Breast epithelium (tissue), 4 donors: ENCODE data around the gene URI1. TPM values are rescaled to one million over a fixed set of nuclear protein-coding genes. Genes with fewer than 3 reads are reported as not detected.
"Not testable (repeated sequence)": the region's sequence is repeated elsewhere in the genome, so short reads cannot be mapped to it uniquely, and the experiment has no call there.

Experiments
- DNase-seq, 2 donors: peaks; one replicate each; pipeline ENCODE4 v3.0.0-alpha.2; 2019; ENCODE audit warnings: low spot score in 2 of 2
- H3K27ac ChIP-seq, 2 donors: fragments of 200-600 bp; sonication (generic) in 1 of 2; one replicate each; pipeline ENCODE4 v1.5.1; 2016 to 2019; ENCODE audit warnings: mild to moderate bottlenecking in 1 of 2
- H3K27me3 ChIP-seq, 2 donors: fragments of 200-600 bp; sonication (generic) in 1 of 2; one replicate each; pipeline versions ENCODE4 v1.5.1 to v1.6.0; 2017 to 2019; ENCODE audit warnings: control low read depth in 1 of 2, mild to moderate bottlenecking in 1 of 2
- H3K36me3 ChIP-seq: fragments of 200-600 bp; one replicate; pipeline ENCODE4 v1.5.1; 2019
- H3K4me1 ChIP-seq, 2 donors: fragments of 200-600 bp; sonication (generic); one replicate each; pipeline ENCODE4 v1.5.1; 2016 to 2019; ENCODE audit warnings: control low read depth in 1 of 2
- H3K4me3 ChIP-seq, 3 donors: fragments of 200-600 bp; sonication (generic); 1 replicate in 2 of 3; 2 replicates in 1 of 3; pipeline ENCODE4 v1.5.1; 2016 to 2019; ENCODE audit warnings: mild to moderate bottlenecking in 3 of 3, moderate library complexity in 2 of 3
- H3K9me3 ChIP-seq, 2 donors: fragments of 200-600 bp; sonication (generic) in 1 of 2; one replicate each; pipeline ENCODE4 v1.5.1; 2016 to 2019; ENCODE audit warnings: control low read depth in 1 of 2
- POLR2A ChIP-seq: fragments of 450-650 bp; IDR thresholded peaks from one replicate; pipeline ENCODE4 v1.6.1; 2016; ENCODE audit warnings: antibody characterized with exemption, mild to moderate bottlenecking, moderate library complexity
- POLR2AphosphoS5 ChIP-seq, 3 donors: sonication (generic); formaldehyde crosslinking; IDR thresholded peaks; one replicate each; pipeline ENCODE4 v1.6.1; 2017; ENCODE audit warnings: antibody characterized with exemption in 3 of 3
- intact Hi-C: fragments of 100-400 bp; cut with DNase I; formaldehyde crosslinking; loops from one replicate; pipeline ENCODE4 v1.15.1; 2023; ENCODE audit warnings: low total_unique reads
- total RNA-seq, 3 donors: library from RNA; depleted of rRNA; stranded (reverse); fragments of >200 nt; gene quantifications; one replicate each; pipeline ENCODE4 v1.1.0, GENCODE V29; 2016
- TF ChIP-seq, protein P1 (sequence below), 3 donors: fragments of 450-650 bp; IDR thresholded peaks; one replicate each; pipeline ENCODE4 v1.5.1; 2016 to 2017; ENCODE audit warnings: antibody characterized with exemption in 3 of 3, mild to moderate bottlenecking in 3 of 3, moderate library complexity in 3 of 3

The URI1 gene
- total RNA-seq, 3 donors from 2014 or later: 61.0 to 78.2 (median 61.6) TPM

- Histone ChIP-seq H3K4me1 (no peaks in the 10 kb centered on the region), H3K4me3 (no peak overlapping the region), H3K27ac (no peak overlapping the region), H3K27me3 (no peaks in the 10 kb centered on the region), H3K9me3 (peaks cover 0 to 4% of the 10 kb centered on the region in 2 donors), H3K36me3 (no peaks in the 10 kb centered on the region)
- DNase-seq: no peak
- intact Hi-C loops: no loop called here
- TF ChIP-seq, protein P1, sequence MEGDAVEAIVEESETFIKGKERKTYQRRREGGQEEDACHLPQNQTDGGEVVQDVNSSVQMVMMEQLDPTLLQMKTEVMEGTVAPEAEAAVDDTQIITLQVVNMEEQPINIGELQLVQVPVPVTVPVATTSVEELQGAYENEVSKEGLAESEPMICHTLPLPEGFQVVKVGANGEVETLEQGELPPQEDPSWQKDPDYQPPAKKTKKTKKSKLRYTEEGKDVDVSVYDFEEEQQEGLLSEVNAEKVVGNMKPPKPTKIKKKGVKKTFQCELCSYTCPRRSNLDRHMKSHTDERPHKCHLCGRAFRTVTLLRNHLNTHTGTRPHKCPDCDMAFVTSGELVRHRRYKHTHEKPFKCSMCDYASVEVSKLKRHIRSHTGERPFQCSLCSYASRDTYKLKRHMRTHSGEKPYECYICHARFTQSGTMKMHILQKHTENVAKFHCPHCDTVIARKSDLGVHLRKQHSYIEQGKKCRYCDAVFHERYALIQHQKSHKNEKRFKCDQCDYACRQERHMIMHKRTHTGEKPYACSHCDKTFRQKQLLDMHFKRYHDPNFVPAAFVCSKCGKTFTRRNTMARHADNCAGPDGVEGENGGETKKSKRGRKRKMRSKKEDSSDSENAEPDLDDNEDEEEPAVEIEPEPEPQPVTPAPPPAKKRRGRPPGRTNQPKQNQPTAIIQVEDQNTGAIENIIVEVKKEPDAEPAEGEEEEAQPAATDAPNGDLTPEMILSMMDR (IDR thresholded peaks at IDR 0.05): no peak
- no peak for TF ChIP-seq POLR2A
- TF ChIP-seq POLR2AphosphoS5 (IDR thresholded peaks at IDR 0.05): no peak
Measured at GRCh38 chr19:30036154-30037129, 94.4 kb downstream of the URI1 start.

- no peak for DNase-seq
- no peaks in the 10 kb centered on the region for H3K4me1 ChIP-seq
- H3K9me3 ChIP-seq: peaks cover 0 to 4% of the 10 kb centered on the region in 2 donors
- intact Hi-C loops: no loop called here
- no peaks in the 10 kb centered on the region for H3K27me3 ChIP-seq
- H3K27ac ChIP-seq: no peak overlapping the region
- no peaks in the 10 kb centered on the region for H3K36me3 ChIP-seq
- no peak overlapping the region for H3K4me3 ChIP-seq
- TF ChIP-seq, protein P1 (IDR thresholded peaks at IDR 0.05): no peak
- TF ChIP-seq POLR2AphosphoS5 (IDR thresholded peaks at IDR 0.05) (no peak), POLR2A (no peak)
Measured at GRCh38 chr19:30037835-30038234, 95.8 kb downstream of the URI1 start.

- H3K27ac ChIP-seq, intact Hi-C loops: not testable (repeated sequence)
Measured at GRCh38 chr19:30041931-30042330, 99.9 kb downstream of the URI1 start.

GRCh38 chr19:30043008-30043407 is 101.0 kb downstream of the URI1 start:
- intact Hi-C loops: not testable (repeated sequence)

More at GRCh38 chr19:30041931-30042330, 99.9 kb downstream of the URI1 start:
- not testable (repeated sequence) for H3K27me3 ChIP-seq, H3K9me3 ChIP-seq, H3K4me1 ChIP-seq, DNase-seq, H3K4me3 ChIP-seq, H3K36me3 ChIP-seq

GRCh38 chr19:30044273-30045248 is 102.5 kb downstream of the URI1 start:
- Histone ChIP-seq H3K9me3 (no peaks in the 10 kb centered on the region), H3K4me3 (no peak overlapping the region), H3K27me3 (no peaks in the 10 kb centered on the region), H3K27ac (no peak overlapping the region), H3K4me1 (no peaks in the 10 kb centered on the region), H3K36me3 (no peaks in the 10 kb centered on the region)
- TF ChIP-seq, protein P1 (IDR thresholded peaks at IDR 0.05): no peak
- TF ChIP-seq POLR2A: no peak
- TF ChIP-seq POLR2AphosphoS5 (IDR thresholded peaks at IDR 0.05): no peak
- intact Hi-C loops: no loop called here
- no peak for DNase-seq

More at GRCh38 chr19:30043008-30043407, 101.0 kb downstream of the URI1 start:
- not testable (repeated sequence) for H3K4me3 ChIP-seq, H3K27me3 ChIP-seq, H3K9me3 ChIP-seq, H3K36me3 ChIP-seq, H3K27ac ChIP-seq, DNase-seq, H3K4me1 ChIP-seq
